GM12878 (cell line): ENCODE measurements around the gene SANBR. TPM values are rescaled to one million over a fixed set of nuclear protein-coding genes. Genes with fewer than 3 reads are reported as not detected.

Experiments
- ATF7 ChIP-seq: fragments of 450-650 bp; IDR thresholded peaks from 2 replicates; pipeline ENCODE4 v1.6.1; 2016; ENCODE audit warnings: low read depth, mild to moderate bottlenecking
- BMI1 ChIP-seq: fragments of 450-650 bp; IDR thresholded peaks from 2 replicates; pipeline ENCODE4 v1.6.1; 2016; ENCODE audit warnings: mild to moderate bottlenecking, moderate library complexity, borderline replicate concordance
- ETV6 ChIP-seq, 2 experiments: fragments of 450-650 bp in 1 of 2; IDR thresholded peaks in 1 of 2; conservative IDR thresholded peaks in 1 of 2; 2 replicates each; pipeline ENCODE4 v1.6.1; 2014; ENCODE audit warnings: antibody characterized with exemption in 1 of 2, borderline replicate concordance in 1 of 2, low read depth in 1 of 2, mild to moderate bottlenecking in 1 of 2, moderate library complexity in 1 of 2
- HDAC2 ChIP-seq: fragments of 200-600 bp; sonication (generic); IDR thresholded peaks from 2 replicates; pipeline ENCODE4 v1.6.1; 2017
- POLR2A ChIP-seq: IDR thresholded peaks from 2 replicates; pipeline ENCODE4 v1.6.1; 2011; ENCODE audit warnings: low read depth, mild to moderate bottlenecking, low read length
- SIX5 ChIP-seq: IDR thresholded peaks from 2 replicates; pipeline ENCODE4 v1.6.1; 2011; ENCODE audit warnings: mild to moderate bottlenecking, low read depth, low read length, moderate library complexity; ENCODE audit not compliant: severe bottlenecking
- SMC3 ChIP-seq: IDR thresholded peaks from 2 replicates; pipeline ENCODE4 v1.6.1; 2011; ENCODE audit warnings: low read length, improper control_type of control experiment, borderline replicate concordance
- SRF ChIP-seq, 2 experiments: IDR thresholded peaks; 2 replicates each; pipeline ENCODE4 v1.6.1; 2011; ENCODE audit warnings: low read depth in 2 of 2, low read length in 2 of 2, mild to moderate bottlenecking in 1 of 2, moderate library complexity in 1 of 2
- SUZ12 ChIP-seq: fragments of 200-600 bp; sonication (generic); IDR thresholded peaks from one replicate; pipeline ENCODE4 v1.6.1; 2018; ENCODE audit warnings: antibody characterized with exemption, mild to moderate bottlenecking; ENCODE audit not compliant: unreplicated experiment
- TAF1 ChIP-seq: IDR thresholded peaks from 2 replicates; pipeline ENCODE4 v1.6.1; 2011; ENCODE audit warnings: mild to moderate bottlenecking, low read depth, low read length, borderline replicate concordance
- TARDBP ChIP-seq: IDR thresholded peaks from 2 replicates; pipeline ENCODE4 v1.6.1; 2016; ENCODE audit warnings: borderline replicate concordance
- ZNF207 ChIP-seq: fragments of 450-650 bp; IDR thresholded peaks from 2 replicates; pipeline ENCODE4 v1.6.1; 2014; ENCODE audit warnings: antibody characterized with exemption, mild to moderate bottlenecking, borderline replicate concordance
- ZNF217 ChIP-seq: fragments of 450-650 bp; IDR thresholded peaks from 2 replicates; pipeline ENCODE4 v1.6.1; 2017; ENCODE audit warnings: antibody characterized with exemption, mild to moderate bottlenecking
- ZNF384 ChIP-seq: IDR thresholded peaks from 2 replicates; pipeline ENCODE4 v1.6.1; 2012; ENCODE audit warnings: low read depth, mild to moderate bottlenecking, low read length, improper control_type of control experiment, borderline replicate concordance
- polyA plus RNA-seq, 11 experiments: library from polyadenylated mRNA; depleted of rRNA in 4 of 11; unstranded in 6 of 11; stranded (reverse) in 5 of 11; fragments of >200 nt; fragmentation: Nextera tagmentation in 4 of 11; fragmentation: Illumina TruSeq in 1 of 11; extraction: Ambion mirVana in 4 of 11; extraction: Trizol in 1 of 11; gene quantifications; 1 replicate in 1 of 11; 2 replicates in 10 of 11; pipeline versions ENCODE4 v1.2.1 to v1.2.3, GENCODE V29; 2011 to 2016; ENCODE audit warnings: inconsistent platforms in 2 of 11, missing spikeins in 2 of 11, low read depth in 1 of 11
- total RNA-seq, 4 experiments: library from RNA; depleted of rRNA in 3 of 4; stranded (reverse); fragments of >200 nt in 3 of 4; fragmentation: Illumina TruSeq in 1 of 4; extraction: Trizol in 1 of 4; gene quantifications; 2 replicates each; pipeline versions ENCODE4 v1.2.1 to v1.2.3, GENCODE V29; 2013 to 2021
- TF ChIP-seq, protein P1 (sequence below): IDR thresholded peaks from 2 replicates; pipeline ENCODE4 v1.6.1; 2012; ENCODE audit warnings: low read depth, low read length, improper control_type of control experiment
- TF ChIP-seq, protein P2 (sequence below): fragments of 150-350 bp; IDR thresholded peaks from 2 replicates; pipeline ENCODE4 v1.6.1; 2014; ENCODE audit warnings: mild to moderate bottlenecking, low read depth, low read length
- TF ChIP-seq, protein P3 (sequence below): fragments of 450-650 bp; IDR thresholded peaks from 2 replicates; pipeline ENCODE4 v1.6.1; 2017; ENCODE audit warnings: mild to moderate bottlenecking
- TF ChIP-seq, protein P4 (sequence below): fragments of 450-650 bp; IDR thresholded peaks from 2 replicates; pipeline ENCODE4 v1.6.1; 2017; ENCODE audit warnings: mild to moderate bottlenecking, low read depth, inconsistent platforms; ENCODE audit not compliant: poor library complexity, severe bottlenecking
- TF ChIP-seq, protein P5 (sequence below): IDR thresholded peaks from 2 replicates; pipeline ENCODE4 v1.6.1; 2012; ENCODE audit warnings: low read depth, low read length, improper control_type of control experiment

Gene SANBR
- total and polyA plus RNA-seq, 10 of the 15 experiments (the other 5 are each of a cell fraction or from before 2014, with no cell fraction given) = 2.2 to 11.0 (median 7.0) TPM

DNA sequence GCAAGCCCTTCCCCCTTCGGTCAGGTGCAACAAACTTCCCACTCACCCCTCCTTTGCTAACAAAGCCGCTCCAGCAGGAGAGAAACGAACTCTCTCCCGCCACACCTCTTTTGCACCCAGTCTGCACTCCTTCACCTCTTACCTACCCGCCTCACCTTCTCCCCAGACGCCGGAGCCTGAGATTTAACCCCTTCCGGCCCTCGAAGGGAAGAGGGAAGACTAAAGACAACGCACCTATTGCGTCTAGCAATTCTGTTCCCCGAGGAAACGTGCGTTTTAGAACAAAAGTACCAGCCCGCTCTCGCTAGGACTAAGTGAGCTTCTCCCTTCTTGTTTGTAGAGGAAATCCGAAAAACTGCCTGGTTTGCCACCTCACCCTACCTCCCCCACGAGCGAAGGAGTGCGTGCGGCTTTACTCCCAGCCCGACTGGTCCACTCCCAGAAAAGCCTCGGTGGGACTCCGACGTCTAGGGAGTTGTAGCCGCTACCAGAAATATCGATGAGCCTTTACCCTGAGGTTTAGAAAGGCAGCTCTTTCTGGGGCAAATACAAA lies 48.6 kb upstream of the SANBR start (continued):
- TF ChIP-seq, protein P1, sequence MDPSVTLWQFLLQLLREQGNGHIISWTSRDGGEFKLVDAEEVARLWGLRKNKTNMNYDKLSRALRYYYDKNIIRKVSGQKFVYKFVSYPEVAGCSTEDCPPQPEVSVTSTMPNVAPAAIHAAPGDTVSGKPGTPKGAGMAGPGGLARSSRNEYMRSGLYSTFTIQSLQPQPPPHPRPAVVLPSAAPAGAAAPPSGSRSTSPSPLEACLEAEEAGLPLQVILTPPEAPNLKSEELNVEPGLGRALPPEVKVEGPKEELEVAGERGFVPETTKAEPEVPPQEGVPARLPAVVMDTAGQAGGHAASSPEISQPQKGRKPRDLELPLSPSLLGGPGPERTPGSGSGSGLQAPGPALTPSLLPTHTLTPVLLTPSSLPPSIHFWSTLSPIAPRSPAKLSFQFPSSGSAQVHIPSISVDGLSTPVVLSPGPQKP = no peak
- TF ChIP-seq ETV6 (conservative IDR thresholded peaks at IDR 0.05 in 1 of 2, IDR thresholded peaks at IDR 0.05 in 1 of 2; ENCODE audit: borderline replicate concordance in 1 of 2, low read depth in 1 of 2) (peak in 1 of 2 experiments; percentile 53; a peak in 2 of 4 replicates), SMC3 (no peak), HDAC2 (peak; percentile 73), BMI1 (no peak), POLR2A (0 out of 2 replicates have a peak, but pooled peaks have one; percentile 21), SIX5 (peak; percentile 77), ATF7 (peak; percentile 60; the same call in 1 of the 2 replicates), TARDBP (peak; percentile 86), ZNF207 (peak; percentile 84; the same call in 1 of the 2 replicates), SRF (IDR thresholded peaks at IDR 0.05; ENCODE audit: low read depth in 2 of 2, low read length in 2 of 2) (peak in 1 of 2 experiments; percentile 72; a peak in 1 of 4 replicates), ZNF384 (no peak), SUZ12 (no peak), ZNF217 (no peak), TAF1 (peak; percentile 77; the same call in 1 of the 2 replicates)
- TF ChIP-seq, protein P2, sequence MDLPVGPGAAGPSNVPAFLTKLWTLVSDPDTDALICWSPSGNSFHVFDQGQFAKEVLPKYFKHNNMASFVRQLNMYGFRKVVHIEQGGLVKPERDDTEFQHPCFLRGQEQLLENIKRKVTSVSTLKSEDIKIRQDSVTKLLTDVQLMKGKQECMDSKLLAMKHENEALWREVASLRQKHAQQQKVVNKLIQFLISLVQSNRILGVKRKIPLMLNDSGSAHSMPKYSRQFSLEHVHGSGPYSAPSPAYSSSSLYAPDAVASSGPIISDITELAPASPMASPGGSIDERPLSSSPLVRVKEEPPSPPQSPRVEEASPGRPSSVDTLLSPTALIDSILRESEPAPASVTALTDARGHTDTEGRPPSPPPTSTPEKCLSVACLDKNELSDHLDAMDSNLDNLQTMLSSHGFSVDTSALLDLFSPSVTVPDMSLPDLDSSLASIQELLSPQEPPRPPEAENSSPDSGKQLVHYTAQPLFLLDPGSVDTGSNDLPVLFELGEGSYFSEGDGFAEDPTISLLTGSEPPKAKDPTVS = peak; percentile 37; the same call in 1 of the 2 replicates
- TF ChIP-seq, protein P3, sequence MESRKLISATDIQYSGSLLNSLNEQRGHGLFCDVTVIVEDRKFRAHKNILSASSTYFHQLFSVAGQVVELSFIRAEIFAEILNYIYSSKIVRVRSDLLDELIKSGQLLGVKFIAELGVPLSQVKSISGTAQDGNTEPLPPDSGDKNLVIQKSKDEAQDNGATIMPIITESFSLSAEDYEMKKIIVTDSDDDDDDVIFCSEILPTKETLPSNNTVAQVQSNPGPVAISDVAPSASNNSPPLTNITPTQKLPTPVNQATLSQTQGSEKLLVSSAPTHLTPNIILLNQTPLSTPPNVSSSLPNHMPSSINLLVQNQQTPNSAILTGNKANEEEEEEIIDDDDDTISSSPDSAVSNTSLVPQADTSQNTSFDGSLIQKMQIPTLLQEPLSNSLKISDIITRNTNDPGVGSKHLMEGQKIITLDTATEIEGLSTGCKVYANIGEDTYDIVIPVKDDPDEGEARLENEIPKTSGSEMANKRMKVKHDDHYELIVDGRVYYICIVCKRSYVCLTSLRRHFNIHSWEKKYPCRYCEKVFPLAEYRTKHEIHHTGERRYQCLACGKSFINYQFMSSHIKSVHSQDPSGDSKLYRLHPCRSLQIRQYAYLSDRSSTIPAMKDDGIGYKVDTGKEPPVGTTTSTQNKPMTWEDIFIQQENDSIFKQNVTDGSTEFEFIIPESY = no peak
- TF ChIP-seq, protein P4, sequence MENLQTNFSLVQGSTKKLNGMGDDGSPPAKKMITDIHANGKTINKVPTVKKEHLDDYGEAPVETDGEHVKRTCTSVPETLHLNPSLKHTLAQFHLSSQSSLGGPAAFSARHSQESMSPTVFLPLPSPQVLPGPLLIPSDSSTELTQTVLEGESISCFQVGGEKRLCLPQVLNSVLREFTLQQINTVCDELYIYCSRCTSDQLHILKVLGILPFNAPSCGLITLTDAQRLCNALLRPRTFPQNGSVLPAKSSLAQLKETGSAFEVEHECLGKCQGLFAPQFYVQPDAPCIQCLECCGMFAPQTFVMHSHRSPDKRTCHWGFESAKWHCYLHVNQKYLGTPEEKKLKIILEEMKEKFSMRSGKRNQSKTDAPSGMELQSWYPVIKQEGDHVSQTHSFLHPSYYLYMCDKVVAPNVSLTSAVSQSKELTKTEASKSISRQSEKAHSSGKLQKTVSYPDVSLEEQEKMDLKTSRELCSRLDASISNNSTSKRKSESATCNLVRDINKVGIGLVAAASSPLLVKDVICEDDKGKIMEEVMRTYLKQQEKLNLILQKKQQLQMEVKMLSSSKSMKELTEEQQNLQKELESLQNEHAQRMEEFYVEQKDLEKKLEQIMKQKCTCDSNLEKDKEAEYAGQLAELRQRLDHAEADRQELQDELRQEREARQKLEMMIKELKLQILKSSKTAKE = peak; percentile 87
- TF ChIP-seq, protein P5, sequence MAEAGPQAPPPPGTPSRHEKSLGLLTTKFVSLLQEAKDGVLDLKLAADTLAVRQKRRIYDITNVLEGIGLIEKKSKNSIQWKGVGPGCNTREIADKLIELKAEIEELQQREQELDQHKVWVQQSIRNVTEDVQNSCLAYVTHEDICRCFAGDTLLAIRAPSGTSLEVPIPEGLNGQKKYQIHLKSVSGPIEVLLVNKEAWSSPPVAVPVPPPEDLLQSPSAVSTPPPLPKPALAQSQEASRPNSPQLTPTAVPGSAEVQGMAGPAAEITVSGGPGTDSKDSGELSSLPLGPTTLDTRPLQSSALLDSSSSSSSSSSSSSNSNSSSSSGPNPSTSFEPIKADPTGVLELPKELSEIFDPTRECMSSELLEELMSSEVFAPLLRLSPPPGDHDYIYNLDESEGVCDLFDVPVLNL = no peak
